ENCODE results near the gene ADAMTS9.

The ADAMTS9 gene

DNA sequence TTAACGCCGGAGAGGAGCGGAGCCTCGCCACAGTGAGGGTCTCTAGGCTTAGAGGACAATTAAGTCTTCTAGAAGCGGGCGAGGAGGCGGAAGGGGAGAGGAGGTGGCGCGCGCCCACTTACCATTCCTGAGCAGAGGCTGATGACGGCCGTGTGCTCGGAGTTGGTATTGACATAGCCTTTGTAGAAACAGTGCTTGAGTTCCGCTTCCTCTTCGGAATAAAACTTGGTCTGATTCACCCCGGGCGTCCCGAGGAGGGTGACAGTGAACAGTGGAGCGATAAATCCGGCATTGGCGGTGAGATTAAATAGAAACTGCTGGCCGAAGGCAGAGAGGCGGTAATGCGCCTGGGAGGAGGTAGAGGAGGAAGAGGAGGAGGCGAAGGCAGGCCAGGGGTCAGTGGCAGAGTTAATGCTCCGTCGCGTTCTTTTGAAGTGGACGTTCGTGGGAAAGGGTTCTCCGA, 1.3 kb downstream of the ADAMTS9 start:
- H3K9me3 ChIP-seq (ENCODE audit: insufficient read depth, low read length): no peaks in the 10 kb centered on the region
- H4K20me1 ChIP-seq (ENCODE audit: low read depth, low read length): no peaks in the 10 kb centered on the region
- H3K27ac ChIP-seq (ENCODE audit: low read depth, low read length): no peak overlapping the region
- no peaks in the 10 kb centered on the region for H3K9me2 ChIP-seq (replicated peaks; ENCODE audit: insufficient read depth, low read length)
- no peaks in the 10 kb centered on the region for H3K27me3 ChIP-seq (ENCODE audit: low read length)
- no peaks in the 10 kb centered on the region for H3F3A ChIP-seq (ENCODE audit: insufficient read depth)
- no peak overlapping the region for H3K9ac ChIP-seq (ENCODE audit: low read length)
- no peak overlapping the region for H3K4me2 ChIP-seq (ENCODE audit: low read depth, low read length, poor library complexity, severe bottlenecking)
- TF ChIP-seq, protein P1, sequence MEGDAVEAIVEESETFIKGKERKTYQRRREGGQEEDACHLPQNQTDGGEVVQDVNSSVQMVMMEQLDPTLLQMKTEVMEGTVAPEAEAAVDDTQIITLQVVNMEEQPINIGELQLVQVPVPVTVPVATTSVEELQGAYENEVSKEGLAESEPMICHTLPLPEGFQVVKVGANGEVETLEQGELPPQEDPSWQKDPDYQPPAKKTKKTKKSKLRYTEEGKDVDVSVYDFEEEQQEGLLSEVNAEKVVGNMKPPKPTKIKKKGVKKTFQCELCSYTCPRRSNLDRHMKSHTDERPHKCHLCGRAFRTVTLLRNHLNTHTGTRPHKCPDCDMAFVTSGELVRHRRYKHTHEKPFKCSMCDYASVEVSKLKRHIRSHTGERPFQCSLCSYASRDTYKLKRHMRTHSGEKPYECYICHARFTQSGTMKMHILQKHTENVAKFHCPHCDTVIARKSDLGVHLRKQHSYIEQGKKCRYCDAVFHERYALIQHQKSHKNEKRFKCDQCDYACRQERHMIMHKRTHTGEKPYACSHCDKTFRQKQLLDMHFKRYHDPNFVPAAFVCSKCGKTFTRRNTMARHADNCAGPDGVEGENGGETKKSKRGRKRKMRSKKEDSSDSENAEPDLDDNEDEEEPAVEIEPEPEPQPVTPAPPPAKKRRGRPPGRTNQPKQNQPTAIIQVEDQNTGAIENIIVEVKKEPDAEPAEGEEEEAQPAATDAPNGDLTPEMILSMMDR (IDR thresholded peaks at IDR 0.05; ENCODE audit: insufficient read depth, low read length, poor library complexity, severe bottlenecking): no peak
- no peak for TF ChIP-seq EZH2phosphoT487 (conservative IDR thresholded peaks at IDR 0.05; ENCODE audit: low read length)
- no peaks in the 10 kb centered on the region for H3K36me3 ChIP-seq (ENCODE audit: low read length)
- H2AFZ ChIP-seq (ENCODE audit: low read depth, low read length, severe bottlenecking): no peak overlapping the region
- H3K79me2 ChIP-seq (ENCODE audit: insufficient read depth, low read length): no peaks in the 10 kb centered on the region
- H3K4me3 ChIP-seq (ENCODE audit: insufficient read depth, low read length, poor library complexity, severe bottlenecking): no peak overlapping the region

DNA sequence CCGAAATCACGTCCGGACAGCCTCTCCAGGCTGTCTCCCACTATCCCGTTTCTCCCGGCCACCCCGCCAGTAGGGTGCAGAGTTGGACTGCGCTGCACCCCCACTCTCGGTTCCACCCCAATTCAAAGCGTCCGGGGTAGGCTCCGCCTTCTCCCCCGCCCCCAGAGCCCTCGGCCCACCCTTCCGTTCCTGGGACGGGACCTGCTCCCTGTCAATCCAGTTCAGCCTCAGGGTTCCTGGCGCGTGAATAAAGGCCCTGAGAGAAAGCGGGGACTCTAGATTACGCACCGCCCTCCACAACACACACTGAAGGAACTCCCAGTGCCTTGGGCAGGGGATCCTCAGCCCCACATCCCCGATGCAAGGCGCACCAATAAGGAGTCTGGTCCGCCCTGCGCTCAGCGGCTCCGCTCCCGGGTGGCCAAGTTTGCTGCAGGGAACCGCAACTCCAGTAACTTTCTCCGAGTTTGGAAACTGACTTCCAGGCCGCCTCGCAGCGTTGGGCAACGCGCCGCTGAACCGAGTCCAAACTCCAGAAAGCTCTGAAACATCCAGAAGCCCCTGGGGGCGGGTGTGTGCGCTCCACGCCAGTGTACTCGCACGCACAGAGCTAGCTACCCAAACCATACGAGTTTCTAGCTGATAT, 1.9 kb downstream of the ADAMTS9 start:
- Histone ChIP-seq H3K9me3 (ENCODE audit: insufficient read depth, low read length) (no peaks in the 10 kb centered on the region), H3K4me3 (ENCODE audit: insufficient read depth, low read length, poor library complexity, severe bottlenecking) (no peak overlapping the region), H3K27me3 (ENCODE audit: low read length) (no peaks in the 10 kb centered on the region), H3K36me3 (ENCODE audit: low read length) (no peaks in the 10 kb centered on the region), H4K20me1 (ENCODE audit: low read depth, low read length) (no peaks in the 10 kb centered on the region), H3K4me2 (ENCODE audit: low read depth, low read length, poor library complexity, severe bottlenecking) (no peak overlapping the region), H3F3A (ENCODE audit: insufficient read depth) (no peaks in the 10 kb centered on the region), H2AFZ (ENCODE audit: low read depth, low read length, severe bottlenecking) (no peak overlapping the region), H3K9ac (ENCODE audit: low read length) (no peak overlapping the region), H3K79me2 (ENCODE audit: insufficient read depth, low read length) (no peaks in the 10 kb centered on the region), H3K27ac (ENCODE audit: low read depth, low read length) (no peak overlapping the region), H3K9me2 (replicated peaks; ENCODE audit: insufficient read depth, low read length) (no peaks in the 10 kb centered on the region)
- TF ChIP-seq EZH2phosphoT487 (conservative IDR thresholded peaks at IDR 0.05; ENCODE audit: low read length): no peak
- TF ChIP-seq, protein P1 (IDR thresholded peaks at IDR 0.05; ENCODE audit: insufficient read depth, low read length, poor library complexity, severe bottlenecking): no peak

DNA sequence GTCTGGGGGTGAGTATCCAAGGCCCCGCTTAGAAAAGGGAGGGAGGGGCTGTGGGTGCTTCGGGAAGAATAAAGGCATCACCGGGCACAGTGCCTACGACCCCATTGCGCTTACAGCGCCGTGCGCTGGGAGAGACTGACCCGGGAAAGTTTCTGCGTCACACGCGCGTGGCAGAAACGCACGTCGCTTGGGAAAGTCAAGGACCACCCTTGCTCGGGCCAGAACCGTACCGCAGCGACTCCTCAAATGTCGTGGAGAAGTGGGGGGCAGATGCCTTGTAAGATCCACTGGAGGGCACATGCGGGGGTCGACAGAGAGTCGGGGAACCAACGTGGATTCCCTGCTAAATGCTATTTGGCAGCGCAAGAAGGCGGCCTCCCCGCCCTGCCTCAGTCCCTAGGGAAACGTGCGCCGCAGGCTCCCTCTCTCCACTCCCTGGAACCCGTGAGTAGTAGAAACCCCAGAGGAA, 2.4 kb downstream of the ADAMTS9 start:
- Histone ChIP-seq H3K9me2 (replicated peaks; ENCODE audit: insufficient read depth, low read length) (no peaks in the 10 kb centered on the region), H3K9me3 (ENCODE audit: insufficient read depth, low read length) (no peaks in the 10 kb centered on the region), H3K9ac (ENCODE audit: low read length) (no peak overlapping the region), H3K79me2 (ENCODE audit: insufficient read depth, low read length) (no peaks in the 10 kb centered on the region), H3K36me3 (ENCODE audit: low read length) (no peaks in the 10 kb centered on the region), H3K27ac (ENCODE audit: low read depth, low read length) (no peak overlapping the region), H2AFZ (ENCODE audit: low read depth, low read length, severe bottlenecking) (no peak overlapping the region), H3K4me3 (ENCODE audit: insufficient read depth, low read length, poor library complexity, severe bottlenecking) (no peak overlapping the region), H3F3A (ENCODE audit: insufficient read depth) (no peaks in the 10 kb centered on the region), H3K27me3 (ENCODE audit: low read length) (no peaks in the 10 kb centered on the region), H4K20me1 (ENCODE audit: low read depth, low read length) (no peaks in the 10 kb centered on the region), H3K4me2 (ENCODE audit: low read depth, low read length, poor library complexity, severe bottlenecking) (no peak overlapping the region)
- TF ChIP-seq EZH2phosphoT487 (conservative IDR thresholded peaks at IDR 0.05; ENCODE audit: low read length): no peak
- TF ChIP-seq, protein P1 (IDR thresholded peaks at IDR 0.05; ENCODE audit: insufficient read depth, low read length, poor library complexity, severe bottlenecking): no peak

Data from SU-DHL-6 (cell line).